Right lung (tissue), 5 donors: Measurements from ENCODE around the gene HPCA. TPM values are rescaled to one million over a fixed set of nuclear protein-coding genes. Genes with fewer than 3 reads are reported as not detected.

Experiments used
- DNase-seq, 2 donors: peaks; one replicate each; pipeline ENCODE4 v3.0.0-alpha.2; 2013
- polyA plus RNA-seq, 5 donors: library from polyadenylated mRNA; unstranded; fragments of 120-200 nt; gene quantifications; one replicate each; pipeline versions ENCODE4 v1.2.1 to v1.2.3, GENCODE V29; 2013; ENCODE audit warnings: inconsistent platforms in 1 of 5, low replicate concordance in 1 of 5; ENCODE audit not compliant: insufficient read length in 5 of 5, insufficient read depth in 1 of 5

The HPCA gene
- polyA plus RNA-seq, 5 donors, result 0.15 to 0.73 (median 0.40) TPM

DNA sequence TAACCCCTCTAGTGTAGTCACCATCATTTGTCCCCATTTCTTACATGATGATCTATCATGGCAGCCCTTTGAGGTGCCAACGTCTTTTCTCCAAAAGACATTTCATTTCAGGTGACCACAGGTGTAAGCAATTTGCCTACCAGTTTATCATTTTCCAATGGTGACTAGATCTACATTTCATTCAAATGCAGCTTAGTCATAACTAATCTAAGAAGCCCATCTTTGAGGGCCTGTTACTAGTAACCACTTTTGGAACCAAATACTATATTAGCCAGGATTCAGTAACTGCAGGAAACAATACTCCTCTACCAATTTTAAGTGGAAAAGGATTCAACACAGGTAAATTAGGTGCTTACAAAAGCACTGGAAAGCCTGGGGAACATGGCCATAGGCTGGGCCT lies 45.5 kb downstream of the HPCA start:
- DNase-seq, result no peak

DNA sequence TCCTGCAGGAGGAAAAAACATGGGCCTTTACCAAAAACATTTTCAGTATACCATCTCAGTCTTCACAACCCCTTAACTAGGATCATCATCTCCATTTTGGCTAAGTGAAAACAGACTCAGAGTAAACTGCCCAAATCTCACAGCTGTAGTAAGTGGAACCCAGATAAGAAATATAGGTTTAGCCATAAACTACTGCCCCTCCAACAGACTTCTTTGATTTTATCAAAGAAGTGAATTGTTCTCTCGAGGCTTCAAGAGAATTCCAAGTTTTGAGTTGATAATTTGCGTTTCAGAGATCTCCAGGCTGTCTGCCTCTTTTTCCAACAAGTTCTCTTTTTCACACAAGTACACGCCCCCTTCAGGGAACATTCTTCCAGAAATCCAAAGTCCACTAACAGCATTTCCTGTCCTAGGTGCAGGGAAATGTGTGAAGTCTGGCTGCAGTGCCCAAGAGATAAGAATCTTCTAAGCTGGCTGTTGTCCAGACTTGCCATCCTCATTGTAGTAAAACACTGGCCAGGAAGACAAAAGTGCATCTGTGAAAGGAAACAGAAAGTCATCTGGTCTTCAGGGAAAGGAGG lies 47.5 kb downstream of the HPCA start:
- no peak for DNase-seq

DNA sequence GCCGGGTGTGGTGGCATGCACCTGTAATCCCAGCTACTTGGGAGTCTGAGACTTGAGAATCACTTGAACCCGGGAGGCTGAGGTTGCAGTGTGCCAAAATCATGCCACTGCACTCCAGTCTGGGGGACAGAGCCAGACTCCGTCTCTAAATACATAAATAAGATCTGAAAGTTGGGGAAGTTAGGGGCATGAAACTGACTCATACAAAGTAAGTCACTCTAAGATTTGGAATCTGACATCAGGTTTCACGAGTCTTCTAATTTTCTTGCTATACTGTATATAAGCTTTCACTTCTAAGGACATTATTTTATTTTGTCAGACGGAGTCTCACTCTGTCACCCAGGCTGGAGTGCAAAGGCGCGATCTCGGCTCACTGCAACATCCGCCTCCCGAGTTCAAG lies 48.2 kb downstream of the HPCA start:
- DNase-seq, result no peak

DNA sequence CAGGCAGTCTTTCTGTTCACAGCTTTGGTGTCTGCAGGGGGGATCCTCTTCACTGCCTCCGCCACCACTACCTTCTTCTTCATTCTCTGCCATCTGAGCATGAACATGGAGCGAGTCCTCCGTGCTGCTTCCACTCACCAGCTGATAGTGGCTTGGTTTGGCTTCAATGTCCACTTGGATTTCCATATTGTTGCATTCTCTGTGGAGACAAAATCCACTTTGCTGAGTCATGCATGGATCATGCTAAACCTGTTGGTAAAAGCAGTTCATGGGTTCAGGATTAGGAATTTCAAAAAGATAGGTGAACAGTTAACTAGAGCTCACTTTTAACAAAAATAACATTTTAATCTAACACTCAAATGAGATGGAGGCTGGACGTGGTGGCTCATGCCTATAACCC lies 50.8 kb downstream of the HPCA start:
- DNase-seq, result no peak

DNA sequence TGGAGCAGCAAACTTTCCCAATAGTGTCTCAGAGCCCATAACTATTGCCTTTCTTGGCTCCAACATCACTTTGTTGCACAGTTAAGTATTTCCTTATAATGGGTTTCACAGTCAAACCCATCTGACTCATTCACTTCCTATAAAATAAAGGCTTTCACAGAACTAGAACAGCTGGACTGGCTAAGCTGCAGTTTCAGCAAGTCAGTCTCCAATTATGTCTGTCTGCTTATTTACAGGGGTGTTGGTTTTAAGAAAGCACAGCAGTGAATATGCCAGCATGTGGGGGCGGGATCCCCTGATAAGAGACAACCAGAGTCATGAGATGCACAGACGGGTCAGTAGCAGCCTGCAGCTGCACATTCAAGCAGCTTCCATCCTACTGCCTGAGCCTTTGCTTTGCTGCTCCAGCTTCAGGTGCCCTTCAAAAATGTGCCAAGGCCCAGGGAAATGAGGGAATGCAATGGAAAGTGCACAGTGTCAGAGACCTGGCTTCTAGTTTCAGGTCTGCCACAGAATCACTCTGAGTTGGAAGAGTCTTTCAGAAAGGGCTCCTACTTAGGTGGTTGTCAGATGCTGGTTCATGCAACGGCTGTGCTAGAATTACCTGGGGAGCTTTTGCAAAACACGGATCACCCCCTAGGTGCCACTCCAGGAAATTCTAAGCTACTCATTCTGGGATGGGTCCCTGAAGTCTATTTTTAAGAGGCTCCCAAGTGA lies 53.5 kb downstream of the HPCA start:
- no peak for DNase-seq

DNA sequence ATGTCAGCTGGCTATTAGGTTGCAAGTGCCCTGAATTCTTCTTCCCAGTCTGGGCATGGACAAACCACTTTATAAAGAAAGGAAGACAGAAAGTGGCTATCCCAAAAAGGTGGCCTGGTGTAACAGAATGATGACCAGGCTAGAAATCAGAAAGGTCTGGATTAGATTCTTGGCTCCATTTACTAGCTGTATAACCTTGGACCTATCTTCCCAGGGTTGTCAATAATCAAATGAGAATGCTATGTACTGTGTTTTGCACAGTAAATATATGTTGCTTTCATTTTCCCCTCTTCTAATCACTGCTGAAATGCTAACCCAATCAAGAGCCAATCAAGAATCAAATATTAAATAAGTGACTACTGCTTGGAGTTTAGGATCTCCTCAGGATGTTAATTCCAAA lies 57.9 kb downstream of the HPCA start:
- no peak for DNase-seq

Other genes starting within 250 kb of the HPCA start
- 10 to 100 TPM; 34.2 to 46.4 (median 37.9) TPM for gene ZBTB8OS, start 235.9 kb upstream of the HPCA start, polyA plus RNA-seq
- gene RBBP4, start 235.3 kb upstream of the HPCA start, polyA plus RNA-seq, result 100 to 1,000 TPM; 237 to 327 (median 302) TPM
- gene SYNC, start 183.7 kb upstream of the HPCA start, polyA plus RNA-seq, result 1 to 10 TPM; 3.0 to 5.9 (median 5.0) TPM
- gene YARS1, start 69.1 kb upstream of the HPCA start, polyA plus RNA-seq, result 10 to 100 TPM; 68.4 to 77.3 (median 72.1) TPM
- gene S100PBP, start 68.8 kb upstream of the HPCA start, polyA plus RNA-seq, result 10 to 100 TPM; 40.0 to 57.5 (median 50.9) TPM
- 10 to 100 TPM in 4 of 5 donors, 1 to 10 TPM in 1; 8.0 to 18.2 (median 10.5) TPM for gene FNDC5, start 15.6 kb upstream of the HPCA start, polyA plus RNA-seq
- gene TMEM54, start 14.9 kb downstream of the HPCA start, polyA plus RNA-seq, result 10 to 100 TPM; 18.7 to 27.1 (median 22.8) TPM
- gene RNF19B, start 78.3 kb downstream of the HPCA start, polyA plus RNA-seq, result 10 to 100 TPM; 10.2 to 13.2 (median 12.1) TPM
- gene AK2, start 150.4 kb downstream of the HPCA start, polyA plus RNA-seq, result 100 to 1,000 TPM; 155 to 193 (median 179) TPM
- 10 to 100 TPM in 2 of 5 donors, 1 to 10 TPM in 3; 6.5 to 10.6 (median 8.0) TPM for gene AZIN2, start 194.7 kb downstream of the HPCA start, polyA plus RNA-seq